Naive thymus-derived CD4-positive, alpha-beta T cell (primary cell): ENCODE measurements around the gene CAGE1. TPM values are rescaled to one million over a fixed set of nuclear protein-coding genes. Genes with fewer than 3 reads are reported as not detected.
A peak's percentile ranks its signal among the peaks of the same experiment; 100 is the strongest.
"Not testable (repeated sequence)": the region's sequence is repeated elsewhere in the genome, so short reads cannot be mapped to it uniquely, and the experiment has no call there.

Source experiments
- ATAC-seq: fragments of 150-1000 bp; cut with Tn5 transposase; 2 replicates; pipeline ENCODE4 v1.10.0; 2021; ENCODE audit warnings: mild to moderate bottlenecking, moderate library complexity
- CTCF ChIA-PET: fragments of 350-600 bp; sonication (Branson Sonifier 250); formaldehyde crosslinking; loops from one replicate; lab custom pipeline; 2021; ENCODE audit warnings: antibody characterized with exemption; lab: Charles Lee
- POLR2A ChIA-PET: fragments of 350-600 bp; sonication (Branson Sonifier 250); formaldehyde crosslinking; loops from one replicate; lab custom pipeline; 2021; ENCODE audit warnings: antibody characterized with exemption, inconsistent platforms; lab: Charles Lee
- DNase-seq, 9 donors: peaks; one replicate each; pipeline versions ENCODE4 v3.0.0 to v3.0.0-alpha.2; 2020 to 2022; ENCODE audit warnings: mixed read lengths in 1 of 9
- H3K27ac ChIP-seq: one replicate; pipeline ENCODE4 v1.7.0; 2013; ENCODE audit warnings: mild to moderate bottlenecking, low read depth, low read length, moderate library complexity
- H3K27me3 ChIP-seq, 2 donors: one replicate each; pipeline ENCODE4 v1.7.0; 2013; ENCODE audit warnings: low read length in 2 of 2, mild to moderate bottlenecking in 2 of 2, moderate library complexity in 2 of 2; ENCODE audit not compliant: control insufficient read depth in 2 of 2, insufficient read depth in 2 of 2
- H3K36me3 ChIP-seq, 3 experiments: 1 replicate in 2 of 3; 2 replicates in 1 of 3; pipeline ENCODE4 v1.7.0; 2013; ENCODE audit warnings: low read length in 3 of 3, mild to moderate bottlenecking in 3 of 3, moderate library complexity in 1 of 3; ENCODE audit not compliant: insufficient read depth in 3 of 3, control insufficient read depth in 2 of 3
- H3K4me1 ChIP-seq, 2 donors: one replicate each; pipeline ENCODE4 v1.7.0; 2013; ENCODE audit warnings: low read length in 2 of 2, mild to moderate bottlenecking in 2 of 2, moderate library complexity in 1 of 2; ENCODE audit not compliant: control insufficient read depth in 2 of 2, insufficient read depth in 2 of 2
- H3K4me3 ChIP-seq: 2 replicates; pipeline ENCODE4 v1.7.0; 2013; ENCODE audit warnings: mild to moderate bottlenecking, low read length
- H3K9me3 ChIP-seq, 3 experiments: 1 replicate in 2 of 3; 2 replicates in 1 of 3; pipeline ENCODE4 v1.7.0; 2013; ENCODE audit warnings: low read length in 3 of 3; ENCODE audit not compliant: control insufficient read depth in 2 of 3
- H3K27ac Mint-ChIP-seq, 9 donors: one replicate each; pipeline ENCODE4 v1.8.0; 2020 to 2022; ENCODE audit warnings: mixed read lengths in 9 of 9, mild to moderate bottlenecking in 8 of 9, moderate library complexity in 5 of 9, inconsistent platforms in 2 of 9
- H3K27me3 Mint-ChIP-seq, 5 donors: one replicate each; pipeline ENCODE4 v1.8.0; 2021 to 2022; ENCODE audit warnings: mixed read lengths in 5 of 5, mild to moderate bottlenecking in 1 of 5
- H3K36me3 Mint-ChIP-seq, 5 donors: one replicate each; pipeline ENCODE4 v1.8.0; 2020 to 2022; ENCODE audit warnings: mixed read lengths in 5 of 5, mild to moderate bottlenecking in 3 of 5, inconsistent platforms in 1 of 5
- H3K4me1 Mint-ChIP-seq, 7 donors: one replicate each; pipeline ENCODE4 v1.8.0; 2020 to 2022; ENCODE audit warnings: mixed read lengths in 7 of 7, mild to moderate bottlenecking in 3 of 7, inconsistent platforms in 1 of 7
- H3K4me3 Mint-ChIP-seq, 10 donors: one replicate each; pipeline ENCODE4 v1.8.0; 2020 to 2022; ENCODE audit warnings: mild to moderate bottlenecking in 10 of 10, mixed read lengths in 10 of 10, moderate library complexity in 6 of 10, inconsistent platforms in 2 of 10
- H3K9me3 Mint-ChIP-seq, 11 donors: one replicate each; pipeline ENCODE4 v1.8.0; 2020 to 2022; ENCODE audit warnings: mixed read lengths in 11 of 11, mild to moderate bottlenecking in 4 of 11, inconsistent platforms in 1 of 11, moderate library complexity in 1 of 11
- intact Hi-C, 2 donors: fragments of 100-400 bp; cut with micrococcal nuclease; formaldehyde crosslinking; loops; one replicate each; pipeline ENCODE4 v1.15.1; 2023
- polyA plus RNA-seq, 2 donors: library from polyadenylated mRNA; unstranded; fragments of 300-500 nt; fragmentation: Illumina TruSeq; gene quantifications; one replicate each; pipeline ENCODE4 v1.2.3, GENCODE V29; 2021
- total RNA-seq, 6 experiments: library from RNA in 5 of 6; stranded (reverse) in 5 of 6; gene quantifications; 1 replicate in 5 of 6; 2 replicates in 1 of 6; pipeline ENCODE4 v1.2.3 and lab custom pipeline; 2021 to 2026

The CAGE1 gene
- total and polyA plus RNA-seq, 7 experiments from 2014 or later, result 0.06 to 0.48 (median 0.19) TPM; not detected in 1

GRCh38 chr6:7377961-7378360 lies 11.6 kb downstream of the CAGE1 start:
- POLR2A ChIA-PET, result interaction anchor here (0.7 to 0.8 kb wide), 2 partner anchors 12 to 627 kb away, joined by 3 to 4 read pairs; partner anchors contain the start of genes CAGE1 and RIOK1
- no peak for ATAC-seq

GRCh38 chr6:7373739-7374138 lies 15.8 kb downstream of the CAGE1 start:
- Mint-ChIP-seq H3K4me1 (peaks cover 4 to 10% (median 6%) of the 10 kb centered on the region in 7 donors), H3K4me3 (no peak overlapping the region), H3K9me3 (no peaks in the 10 kb centered on the region), H3K27ac (no peak overlapping the region), H3K36me3 (no peaks in the 10 kb centered on the region), H3K27me3 (peaks cover 4 to 32% (median 5%) of the 10 kb centered on the region in 5 donors)
- Histone ChIP-seq H3K9me3 (no peaks in the 10 kb centered on the region), H3K36me3 (no peaks in the 10 kb centered on the region), H3K4me1 (no peaks in the 10 kb centered on the region), H3K27me3 (no peaks in the 10 kb centered on the region), H3K27ac (no peak overlapping the region), H3K4me3 (no peak overlapping the region)
- DNase-seq, result no peak
- ChIA-PET POLR2A (no interaction called here), CTCF (interaction anchor here (0.8 kb wide), 1 partner anchor 13 kb away, joined by 3 read pairs; no protein-coding TSS in a partner anchor)
- no peak for ATAC-seq
- intact Hi-C loops, result no loop called here

More at GRCh38 chr6:7377961-7378360, 11.6 kb downstream of the CAGE1 start:
- H3K4me3 Mint-ChIP-seq, result no peak overlapping the region
- no peak overlapping the region for H3K4me3 ChIP-seq
- DNase-seq, result no peak
- no peaks in the 10 kb centered on the region for H3K9me3 ChIP-seq
- CTCF ChIA-PET, result no interaction called here
- H3K27me3 ChIP-seq, result no peaks in the 10 kb centered on the region
- no peak overlapping the region for H3K27ac Mint-ChIP-seq
- H3K27me3 Mint-ChIP-seq, result peaks cover 4 to 27% (median 9%) of the 10 kb centered on the region in 5 donors
- no peaks in the 10 kb centered on the region for H3K9me3 Mint-ChIP-seq
- H3K4me1 Mint-ChIP-seq, result peaks cover 4 to 10% (median 6%) of the 10 kb centered on the region in 7 donors
- intact Hi-C loops, result no loop called here
- H3K36me3 Mint-ChIP-seq, result no peaks in the 10 kb centered on the region
- no peaks in the 10 kb centered on the region for H3K4me1 ChIP-seq
- no peak overlapping the region for H3K27ac ChIP-seq
- H3K36me3 ChIP-seq, result no peaks in the 10 kb centered on the region

GRCh38 chr6:7367408-7367807 lies 22.1 kb downstream of the CAGE1 start:
- no peaks in the 10 kb centered on the region for H3K9me3 Mint-ChIP-seq
- Histone ChIP-seq H3K9me3 (no peaks in the 10 kb centered on the region), H3K27me3 (no peaks in the 10 kb centered on the region), H3K27ac (no peak overlapping the region), H3K4me3 (no peak overlapping the region), H3K36me3 (no peaks in the 10 kb centered on the region), H3K4me1 (no peaks in the 10 kb centered on the region)
- ChIA-PET POLR2A (no interaction called here), CTCF (no interaction called here)
- peaks cover 0 to 24% (median 5%) of the 10 kb centered on the region in 5 donors for H3K27me3 Mint-ChIP-seq
- H3K4me3 Mint-ChIP-seq, result no peak overlapping the region
- no peaks in the 10 kb centered on the region for H3K36me3 Mint-ChIP-seq
- intact Hi-C loops, result no loop called here
- ATAC-seq (no peak), DNase-seq (no peak)
- H3K27ac Mint-ChIP-seq, result no peak overlapping the region
- no peaks in the 10 kb centered on the region for H3K4me1 Mint-ChIP-seq

- H3K4me1 ChIP-seq, DNase-seq, H3K4me1 Mint-ChIP-seq, H3K4me3 ChIP-seq, H3K27ac ChIP-seq, H3K27ac Mint-ChIP-seq, H3K4me3 Mint-ChIP-seq, ATAC-seq, H3K36me3 ChIP-seq, intact Hi-C loops, H3K9me3 Mint-ChIP-seq, POLR2A ChIA-PET, H3K27me3 ChIP-seq, H3K9me3 ChIP-seq, H3K36me3 Mint-ChIP-seq: not testable (repeated sequence)
- CTCF ChIA-PET, result interaction anchor here (0.6 to 0.7 kb wide), 2 partner anchors 11 to 37 kb away, joined by 3 read pairs; no protein-coding TSS in a partner anchor
- peaks cover 6 to 66% (median 26%) of the 10 kb centered on the region in 5 donors for H3K27me3 Mint-ChIP-seq
These were observed 37.6 kb downstream of the CAGE1 start for GRCh38 chr6:7351916-7352315.

GRCh38 chr6:7350591-7350990 lies 39.0 kb downstream of the CAGE1 start:
- CTCF ChIA-PET, H3K4me3 ChIP-seq, H3K9me3 Mint-ChIP-seq, H3K36me3 ChIP-seq, H3K27ac ChIP-seq, H3K27me3 ChIP-seq, POLR2A ChIA-PET, H3K9me3 ChIP-seq, DNase-seq, H3K36me3 Mint-ChIP-seq, H3K4me1 ChIP-seq, H3K4me3 Mint-ChIP-seq, H3K27ac Mint-ChIP-seq, intact Hi-C loops, H3K4me1 Mint-ChIP-seq, ATAC-seq: not testable (repeated sequence)
- H3K27me3 Mint-ChIP-seq, result peaks cover 6 to 61% (median 26%) of the 10 kb centered on the region in 5 donors

GRCh38 chr6:7347551-7347997 lies 42.0 kb downstream of the CAGE1 start:
- H3K27ac ChIP-seq, H3K9me3 Mint-ChIP-seq, H3K36me3 Mint-ChIP-seq, H3K4me3 Mint-ChIP-seq, ATAC-seq, H3K4me3 ChIP-seq, H3K36me3 ChIP-seq, H3K9me3 ChIP-seq, intact Hi-C loops, H3K27ac Mint-ChIP-seq, H3K27me3 ChIP-seq, CTCF ChIA-PET, H3K4me1 ChIP-seq, H3K4me1 Mint-ChIP-seq, POLR2A ChIA-PET, DNase-seq: not testable (repeated sequence)
- H3K27me3 Mint-ChIP-seq, result peaks cover 13 to 44% (median 33%) of the 10 kb centered on the region in 5 donors

- CTCF ChIA-PET, H3K4me3 Mint-ChIP-seq, DNase-seq: not testable (repeated sequence)
These were observed 44.6 kb downstream of the CAGE1 start for GRCh38 chr6:7344773-7345450.

More at GRCh38 chr6:7344773-7345450, 44.6 kb downstream of the CAGE1 start:
- Mint-ChIP-seq H3K27ac (peak overlapping the region in 1 of 9 donors; percentile 18), H3K27me3 (peaks cover 19 to 30% (median 23%) of the 10 kb centered on the region in 5 donors)
- intact Hi-C loops, ATAC-seq, H3K9me3 Mint-ChIP-seq, POLR2A ChIA-PET, H3K27ac ChIP-seq, H3K9me3 ChIP-seq, H3K4me1 ChIP-seq, H3K36me3 Mint-ChIP-seq, H3K27me3 ChIP-seq, H3K36me3 ChIP-seq, H3K4me1 Mint-ChIP-seq, H3K4me3 ChIP-seq: not testable (repeated sequence)
